Head of caudate nucleus (tissue), 42 donors: ENCODE data around the gene OPRL1.
"Not testable (repeated sequence)": the region's sequence is repeated elsewhere in the genome, so short reads cannot be mapped to it uniquely, and the experiment has no call there.

Experiments used
- DNase-seq, 42 donors: peaks; one replicate each; pipeline versions ENCODE4 v3.0.0 to v3.0.0-alpha.2; 2020 to 2021; ENCODE audit warnings: mixed read lengths in 7 of 42
- intact Hi-C: fragments of 100-400 bp; cut with DNase I; formaldehyde crosslinking; loops from one replicate; pipeline ENCODE4 v1.15.0; 2022

Gene OPRL1

DNA sequence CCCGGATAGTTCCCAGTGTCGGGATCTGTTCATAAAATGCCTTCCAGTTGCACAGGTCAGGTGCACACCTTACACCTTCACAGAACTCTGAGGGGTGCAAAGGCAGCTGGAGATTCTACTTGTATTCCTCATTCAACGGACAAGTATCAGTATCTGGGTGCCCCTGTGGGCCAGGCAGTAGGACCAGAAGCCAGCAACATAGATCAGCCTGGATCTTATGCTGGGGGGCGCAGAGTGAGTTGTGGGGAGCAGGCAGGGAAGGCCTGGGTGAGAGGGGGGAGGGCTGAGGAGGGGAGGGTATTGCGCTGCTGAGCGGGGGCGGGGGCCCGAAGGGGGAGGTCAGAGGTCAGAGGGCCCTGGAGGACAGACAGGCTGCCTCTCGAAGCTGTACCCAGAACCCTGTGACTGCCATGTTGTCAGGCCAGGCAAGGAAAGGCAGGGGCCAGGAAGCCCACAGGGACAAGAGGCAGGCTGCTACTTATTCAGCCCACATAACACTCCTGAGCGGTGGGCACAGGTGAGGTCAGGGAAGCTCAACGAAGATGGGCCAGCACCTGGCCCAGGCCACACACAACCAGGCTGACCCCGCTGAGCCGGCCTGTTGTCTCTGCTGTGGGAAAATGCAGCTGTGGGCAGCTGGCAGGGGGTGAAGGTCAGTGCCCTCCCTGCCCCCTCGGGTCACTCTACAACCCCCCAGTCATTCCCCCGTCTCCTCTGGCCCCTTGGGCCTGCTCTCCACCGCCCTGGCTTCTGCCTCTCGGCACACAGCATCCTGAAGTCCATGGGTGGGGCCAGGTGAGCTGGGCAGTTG is 1.1 kb downstream of the OPRL1 start:
- no peak for DNase-seq
- intact Hi-C loops: no loop called here

DNA sequence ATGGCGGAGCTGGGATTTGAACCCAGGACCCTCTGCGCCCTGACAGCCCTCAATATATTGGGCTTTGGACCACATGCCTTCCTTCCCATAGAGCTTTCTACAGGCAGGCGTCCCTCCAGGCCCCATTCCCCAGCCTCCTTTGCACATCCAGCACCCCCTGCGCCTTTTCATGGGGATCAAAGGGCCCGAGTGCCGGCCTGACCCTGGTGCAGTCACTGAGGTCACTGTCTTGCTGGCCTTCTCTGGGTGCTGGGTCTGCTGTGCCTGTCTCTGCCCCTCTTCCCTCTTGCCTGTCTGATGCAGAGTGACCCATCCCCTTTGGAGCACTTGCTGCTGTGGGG is 1.7 kb downstream of the OPRL1 start:
- intact Hi-C loops: no loop called here

DNA sequence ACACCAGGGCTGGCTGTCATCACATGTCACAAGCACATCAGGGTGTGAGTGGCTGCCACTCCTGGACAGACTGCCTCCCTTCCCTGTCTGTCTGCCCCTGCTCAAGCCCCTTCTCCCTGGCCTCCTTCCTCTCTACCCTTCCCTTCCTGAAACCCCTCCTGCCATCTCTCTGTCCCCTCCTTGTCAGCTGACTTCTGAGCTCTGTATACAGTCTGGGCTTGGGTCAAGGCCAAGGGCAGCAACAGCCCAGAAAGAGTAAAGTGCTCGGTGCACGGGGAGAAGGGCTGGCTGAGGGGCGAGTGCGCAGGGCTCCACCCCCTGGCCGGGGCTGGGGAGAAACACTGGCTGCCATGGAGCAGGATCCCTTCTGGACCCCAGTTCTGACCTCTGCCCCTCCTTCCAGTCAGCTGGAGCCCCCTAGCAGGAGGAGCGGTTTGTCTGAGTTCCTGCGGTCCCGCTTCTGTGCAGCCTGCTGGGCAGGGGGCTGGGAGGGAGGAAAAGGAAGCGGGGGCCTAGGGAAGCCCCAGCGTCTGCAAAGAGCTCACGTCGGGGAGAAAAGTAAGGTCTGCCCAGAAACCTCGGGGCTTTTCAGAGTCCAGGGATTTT is 2.3 kb downstream of the OPRL1 start:
- intact Hi-C loops: no loop called here
- no peak for DNase-seq

More for the DNA sequence above, 1.7 kb downstream of the OPRL1 start:
- no peak for DNase-seq

- no peak for DNase-seq
- intact Hi-C loops: no loop called here
Measured at GRCh38 chr20:64082820-64083377, 3.0 kb downstream of the OPRL1 start.

DNA sequence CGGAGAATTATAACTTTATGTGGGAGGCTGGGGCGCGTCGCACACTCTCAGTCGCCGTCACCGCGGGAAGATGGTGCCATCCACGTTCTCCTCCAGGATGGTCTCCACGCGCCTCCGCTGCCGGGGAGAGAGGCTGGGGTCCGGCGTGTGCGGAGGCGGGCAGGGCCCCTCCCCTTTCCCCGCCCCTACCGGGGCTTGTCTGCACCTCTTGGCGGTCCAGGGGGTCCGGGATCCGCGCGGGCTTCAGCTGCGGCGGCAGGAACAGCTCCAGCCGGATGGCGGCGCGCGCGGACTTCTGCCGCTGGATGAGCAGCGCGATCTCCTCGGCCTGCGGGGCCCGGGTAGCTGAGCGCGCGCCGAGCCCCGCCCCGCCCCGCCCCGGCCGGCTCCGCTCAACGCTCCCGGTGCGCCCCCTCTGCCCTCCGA is 3.5 kb downstream of the OPRL1 start:
- intact Hi-C loops: no loop called here
- peak; percentile 32 to 93 (median 82) for DNase-seq

DNA sequence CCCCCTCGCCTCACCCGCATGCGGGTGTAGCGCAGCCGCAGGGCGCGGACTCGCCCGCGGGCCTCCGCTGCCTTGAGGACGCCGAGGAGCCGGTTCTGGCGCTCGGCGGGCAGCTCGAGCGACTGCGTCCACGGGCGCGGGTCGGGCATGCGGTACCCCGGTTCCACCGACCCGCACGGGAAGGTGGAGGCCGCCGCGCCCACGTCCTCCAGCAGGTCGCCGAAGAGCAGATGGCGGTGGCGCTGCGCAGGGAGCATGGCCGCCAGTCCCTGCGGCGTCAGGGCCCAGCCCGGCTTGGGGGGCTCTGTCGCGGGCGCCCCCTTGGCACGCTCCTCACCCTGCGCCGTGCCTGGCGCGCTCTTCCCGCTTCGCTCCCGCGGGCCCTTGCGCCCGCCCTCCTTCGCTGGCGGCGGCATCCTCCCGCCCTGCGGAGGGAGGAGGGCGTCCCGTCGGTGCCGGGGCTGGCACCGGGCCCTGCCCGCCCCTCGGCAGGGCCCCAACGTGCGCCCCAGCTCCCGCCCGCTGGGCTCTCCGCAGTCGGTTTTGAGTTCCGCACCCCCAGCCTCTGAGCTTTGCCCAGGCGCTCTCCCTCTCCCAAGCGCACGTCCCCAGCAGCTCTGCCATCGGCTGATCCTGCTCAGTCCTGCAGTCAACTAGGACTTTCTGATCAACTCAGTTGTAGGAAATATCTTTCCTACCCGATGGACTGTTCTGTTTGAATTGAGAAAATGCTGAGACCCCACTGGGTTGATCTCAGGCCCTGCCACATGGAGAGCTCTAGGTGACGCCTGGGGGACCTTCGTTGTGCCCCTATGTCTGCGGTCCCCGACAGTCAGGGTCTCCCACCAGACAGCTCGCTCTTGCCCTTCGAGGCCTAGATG is 4.2 kb downstream of the OPRL1 start, which contains the start of gene LKAAEAR1:
Gene LKAAEAR1 (minus strand): TSS at position 595 of the 881 bp plus-strand sequence. CDS start 179 bp downstream, at position 416.
- intact Hi-C loops: no loop called here
- DNase-seq: peak in 1 of 42 donors; percentile 42

DNA sequence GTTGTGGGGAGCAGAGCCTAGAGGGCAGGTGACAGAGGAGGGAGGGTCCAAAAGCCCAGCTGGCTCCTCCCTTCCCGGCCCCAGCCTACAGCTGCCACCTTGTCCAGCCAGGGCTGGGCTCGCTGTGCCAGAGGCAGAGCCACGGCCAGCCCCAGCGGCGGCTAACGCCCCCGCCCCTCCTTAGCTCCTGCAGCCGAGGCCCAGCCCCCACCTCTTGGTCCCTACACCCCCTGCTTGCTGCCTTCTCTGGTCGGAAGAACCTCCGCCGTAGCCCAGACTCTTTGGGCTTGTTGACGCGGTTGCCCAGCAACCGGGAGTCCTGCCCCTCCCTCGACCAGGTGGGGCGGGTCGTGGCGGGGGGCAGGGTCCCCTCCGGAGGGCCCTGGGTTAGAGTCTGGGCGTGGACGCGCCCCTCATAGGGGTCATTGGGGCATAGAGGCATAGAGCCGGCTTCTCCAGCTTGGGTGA is 4.8 kb downstream of the OPRL1 start:
- no peak for DNase-seq
- intact Hi-C loops: no loop called here

DNA sequence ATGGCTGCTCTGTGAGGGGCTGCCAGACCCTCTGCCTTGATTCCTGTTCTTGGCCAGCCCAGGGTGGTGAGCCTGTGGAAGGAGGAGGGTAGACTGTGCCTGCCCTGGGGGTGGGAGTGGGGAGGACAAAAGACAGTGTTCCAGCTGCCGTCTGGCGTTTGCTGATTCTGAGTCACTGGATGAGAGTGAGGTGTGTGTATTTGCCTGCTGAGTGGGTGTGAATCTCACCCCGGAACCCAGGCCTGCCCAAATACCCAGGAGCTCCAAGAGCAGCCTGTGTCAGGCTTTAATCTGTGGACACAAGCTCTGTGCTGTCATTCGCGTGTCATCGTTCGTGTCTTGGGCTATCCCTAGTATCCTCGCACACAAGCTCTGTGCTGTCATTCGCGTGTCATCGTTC is 6.9 kb downstream of the OPRL1 start:
- intact Hi-C loops: no loop called here
- DNase-seq: no peak

GRCh38 chr20:64087226-64087825 is 7.4 kb downstream of the OPRL1 start:
- intact Hi-C loops, DNase-seq: not testable (repeated sequence)

GRCh38 chr20:64088586-64088985 is 8.7 kb downstream of the OPRL1 start:
- intact Hi-C loops, DNase-seq: not testable (repeated sequence)

- DNase-seq: peak in 39 of 42 donors; percentile 51 to 90 (median 70)
Measured at GRCh38 chr20:64090165-64090564, 10.3 kb downstream of the OPRL1 start.

GRCh38 chr20:64091340-64091739 is 11.5 kb downstream of the OPRL1 start:
- intact Hi-C loops: no loop called here

More at GRCh38 chr20:64090165-64090564, 10.3 kb downstream of the OPRL1 start:
- intact Hi-C loops: no loop called here

GRCh38 chr20:64091770-64092169 is 11.9 kb downstream of the OPRL1 start:
- peak in 26 of 42 donors; percentile 34 to 82 (median 63) for DNase-seq

More at GRCh38 chr20:64091340-64091739, 11.5 kb downstream of the OPRL1 start:
- DNase-seq: no peak

DNA sequence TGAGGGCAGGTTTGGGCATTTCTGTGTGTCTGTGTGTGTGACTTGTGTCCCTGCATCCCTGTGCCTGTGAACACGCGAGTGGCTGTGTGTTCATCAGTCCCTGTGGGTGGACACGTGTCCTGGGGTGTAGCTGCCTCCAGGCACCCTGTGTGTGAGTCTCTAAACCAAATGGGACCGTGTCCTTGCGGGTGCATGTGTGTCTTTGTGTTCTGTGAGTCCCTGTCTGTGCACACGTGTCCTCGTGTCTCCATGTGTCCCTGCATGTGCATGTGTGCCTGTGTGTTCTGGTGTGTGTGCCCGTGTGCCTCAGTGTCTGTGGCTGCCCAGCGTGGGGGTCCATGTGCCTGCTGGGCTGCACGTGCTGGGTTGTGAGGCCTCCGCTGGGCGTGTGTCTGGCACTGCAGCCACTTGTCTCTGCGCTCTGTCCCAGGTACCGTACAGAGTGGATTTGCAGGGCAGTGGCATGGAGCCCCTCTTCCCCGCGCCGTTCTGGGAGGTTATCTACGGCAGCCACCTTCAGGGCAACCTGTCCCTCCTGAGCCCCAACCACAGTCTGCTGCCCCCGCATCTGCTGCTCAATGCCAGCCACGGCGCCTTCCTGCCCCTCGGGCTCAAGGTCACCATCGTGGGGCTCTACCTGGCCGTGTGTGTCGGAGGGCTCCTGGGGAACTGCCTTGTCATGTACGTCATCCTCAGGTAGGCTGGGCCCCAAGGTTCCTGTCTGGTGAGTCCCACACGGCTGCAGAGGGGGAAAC is 12.6 kb downstream of the OPRL1 start:
- intact Hi-C loops: no loop called here
- peak in 10 of 42 donors; percentile 35 to 66 (median 54) for DNase-seq

More at GRCh38 chr20:64091770-64092169, 11.9 kb downstream of the OPRL1 start:
- intact Hi-C loops: no loop called here

- DNase-seq: peak in 1 of 42 donors; percentile 0
- intact Hi-C loops: no loop called here
Measured at GRCh38 chr20:64093013-64093503, 13.2 kb downstream of the OPRL1 start.

GRCh38 chr20:64095455-64095854 is 15.6 kb downstream of the OPRL1 start:
- no peak for DNase-seq
- intact Hi-C loops: no loop called here

DNA sequence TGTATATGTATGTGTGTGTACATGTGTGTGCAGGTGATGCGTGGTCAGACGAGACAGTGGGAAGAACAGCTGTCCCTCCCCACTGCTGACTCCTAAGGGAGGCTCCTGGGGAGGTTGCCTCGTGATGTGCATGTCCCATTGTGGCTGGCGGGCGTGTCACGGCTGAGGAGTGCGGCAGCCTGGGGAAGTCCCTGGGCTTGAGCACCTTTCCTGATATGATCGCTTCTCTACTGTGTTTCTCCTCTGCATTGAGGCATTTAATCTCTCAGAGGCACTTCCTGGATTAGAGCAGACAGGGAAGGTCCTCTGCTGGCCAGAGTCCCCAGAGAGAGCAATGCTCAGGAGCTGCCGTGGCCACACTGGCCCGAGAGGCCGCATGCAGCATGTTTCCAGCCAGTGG is 16.0 kb downstream of the OPRL1 start:
- intact Hi-C loops: no loop called here
- no peak for DNase-seq

GRCh38 chr20:64096535-64096934 is 16.7 kb downstream of the OPRL1 start:
- DNase-seq: no peak
- intact Hi-C loops: no loop called here
